22Rv1 (cell line): Measurements from ENCODE around the gene VIP.
A peak's percentile ranks its signal among the peaks of the same experiment; 100 is the strongest.

Experiments
- H3K27ac ChIP-seq: fragments of 450-650 bp; 2 replicates; pipeline ENCODE4 v1.5.1; 2017
- ZFX ChIP-seq: fragments of 450-650 bp; IDR thresholded peaks from 2 replicates; pipeline ENCODE4 v1.6.1; 2017; ENCODE audit warnings: antibody characterized with exemption, borderline replicate concordance
- TF ChIP-seq, protein P1 (sequence below): fragments of 450-650 bp; IDR thresholded peaks from 2 replicates; pipeline ENCODE4 v1.5.1; 2017; ENCODE audit warnings: mild to moderate bottlenecking

The VIP gene

DNA sequence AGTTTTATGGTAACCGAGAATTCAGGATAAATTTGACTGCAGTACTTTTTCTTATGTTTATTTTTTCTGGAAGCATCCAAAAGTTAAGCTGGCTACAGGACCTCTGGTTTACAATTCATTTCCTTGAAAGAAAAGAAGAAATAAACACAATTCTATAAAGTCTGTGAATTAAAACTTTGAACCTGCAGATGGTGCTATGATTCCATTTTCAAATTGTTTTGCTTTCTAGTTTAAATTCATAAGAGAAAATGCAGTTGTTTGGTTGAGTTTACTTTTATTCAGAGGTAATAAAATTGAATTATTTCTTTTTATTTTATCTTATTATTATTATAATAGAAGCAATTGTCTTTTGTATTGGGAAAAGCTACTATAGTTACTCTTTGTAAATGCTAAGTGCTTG lies 1.8 kb upstream of the VIP start:
- no peak overlapping the region for H3K27ac ChIP-seq
- TF ChIP-seq, protein P1, sequence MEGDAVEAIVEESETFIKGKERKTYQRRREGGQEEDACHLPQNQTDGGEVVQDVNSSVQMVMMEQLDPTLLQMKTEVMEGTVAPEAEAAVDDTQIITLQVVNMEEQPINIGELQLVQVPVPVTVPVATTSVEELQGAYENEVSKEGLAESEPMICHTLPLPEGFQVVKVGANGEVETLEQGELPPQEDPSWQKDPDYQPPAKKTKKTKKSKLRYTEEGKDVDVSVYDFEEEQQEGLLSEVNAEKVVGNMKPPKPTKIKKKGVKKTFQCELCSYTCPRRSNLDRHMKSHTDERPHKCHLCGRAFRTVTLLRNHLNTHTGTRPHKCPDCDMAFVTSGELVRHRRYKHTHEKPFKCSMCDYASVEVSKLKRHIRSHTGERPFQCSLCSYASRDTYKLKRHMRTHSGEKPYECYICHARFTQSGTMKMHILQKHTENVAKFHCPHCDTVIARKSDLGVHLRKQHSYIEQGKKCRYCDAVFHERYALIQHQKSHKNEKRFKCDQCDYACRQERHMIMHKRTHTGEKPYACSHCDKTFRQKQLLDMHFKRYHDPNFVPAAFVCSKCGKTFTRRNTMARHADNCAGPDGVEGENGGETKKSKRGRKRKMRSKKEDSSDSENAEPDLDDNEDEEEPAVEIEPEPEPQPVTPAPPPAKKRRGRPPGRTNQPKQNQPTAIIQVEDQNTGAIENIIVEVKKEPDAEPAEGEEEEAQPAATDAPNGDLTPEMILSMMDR: peak; percentile 43
- TF ChIP-seq ZFX: no peak

DNA sequence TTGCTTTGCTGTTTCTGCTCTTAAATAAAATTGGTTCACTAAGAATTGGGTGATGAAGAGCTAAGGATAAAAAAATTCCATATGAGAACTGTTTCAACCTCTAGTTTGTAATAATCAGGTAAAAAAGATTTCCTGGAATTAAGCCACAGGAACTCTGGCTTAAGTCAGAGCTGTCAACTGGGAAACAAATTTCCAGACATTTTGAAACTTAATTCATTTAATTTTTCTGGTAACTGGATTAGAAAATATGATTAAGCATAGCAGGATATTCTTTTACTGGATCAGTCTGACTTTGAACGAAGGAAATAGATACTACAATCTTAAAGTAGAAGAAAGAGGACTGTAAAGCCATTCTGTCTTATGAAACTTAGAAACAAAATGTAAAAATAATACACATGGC lies 1.3 kb upstream of the VIP start:
- TF ChIP-seq, protein P1: no peak
- TF ChIP-seq ZFX: no peak
- H3K27ac ChIP-seq: no peak overlapping the region

DNA sequence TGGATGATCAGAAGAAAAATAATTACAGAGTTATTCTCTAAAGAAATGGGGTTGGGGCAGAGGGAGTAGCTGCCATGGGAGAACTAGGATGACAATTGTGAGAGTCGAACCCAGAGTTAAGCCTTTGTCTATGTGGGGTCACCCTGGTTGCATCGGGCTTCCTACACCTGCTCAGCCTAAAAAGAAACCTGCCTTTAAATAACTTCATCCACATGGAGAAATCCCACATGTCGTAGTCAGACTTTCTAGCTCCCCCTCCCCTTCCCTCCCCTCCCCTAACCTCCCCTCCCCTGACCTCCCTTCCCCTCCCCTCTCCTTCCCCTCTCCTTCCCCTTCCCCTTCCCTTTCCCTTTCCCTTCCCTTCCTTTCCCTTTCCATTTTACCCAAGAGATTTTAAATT lies 14.7 kb downstream of the VIP start:
- TF ChIP-seq, protein P1: no peak
- TF ChIP-seq ZFX: no peak
- H3K27ac ChIP-seq: no peak overlapping the region

DNA sequence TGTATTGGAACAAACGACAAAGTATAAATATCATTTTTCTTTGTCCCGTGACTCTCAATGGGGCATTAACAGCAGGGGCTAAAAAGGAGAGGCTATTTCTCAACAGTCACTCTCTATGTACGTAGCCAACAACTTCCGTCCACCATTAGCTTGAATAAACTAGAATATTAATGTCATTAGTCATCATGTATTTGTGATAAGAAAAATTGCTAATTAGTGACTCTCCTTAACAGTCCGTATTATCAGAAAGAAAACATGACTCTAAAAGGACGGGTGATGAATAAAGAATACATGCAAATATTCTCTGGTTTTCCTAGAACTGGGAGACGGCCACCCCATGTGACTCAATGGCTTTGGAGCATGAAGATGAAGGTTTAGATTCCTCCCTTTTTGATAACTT lies 18.6 kb downstream of the VIP start:
- H3K27ac ChIP-seq: no peak overlapping the region
- TF ChIP-seq ZFX: no peak
- TF ChIP-seq, protein P1: no peak

DNA sequence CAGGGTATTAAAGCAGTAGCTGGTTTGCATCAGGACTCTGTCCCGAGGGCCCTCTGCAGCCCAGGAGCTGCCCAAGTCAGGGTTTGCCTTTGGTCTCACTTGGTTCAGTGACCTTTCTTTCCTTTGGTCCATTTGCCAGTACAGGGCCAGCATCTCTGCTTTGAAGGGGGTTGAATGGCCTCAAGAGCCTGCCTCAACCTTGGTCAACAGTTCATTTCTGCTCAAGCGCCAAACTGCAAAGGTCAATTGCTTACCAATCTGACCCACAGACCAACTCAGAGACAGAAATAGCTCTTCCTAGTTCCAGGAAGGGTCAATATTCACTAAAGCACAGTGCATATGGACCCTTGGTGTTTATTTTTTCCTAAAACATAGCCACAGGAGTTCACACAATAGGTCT lies 19.4 kb downstream of the VIP start:
- TF ChIP-seq ZFX: no peak
- TF ChIP-seq, protein P1: no peak
- no peak overlapping the region for H3K27ac ChIP-seq

DNA sequence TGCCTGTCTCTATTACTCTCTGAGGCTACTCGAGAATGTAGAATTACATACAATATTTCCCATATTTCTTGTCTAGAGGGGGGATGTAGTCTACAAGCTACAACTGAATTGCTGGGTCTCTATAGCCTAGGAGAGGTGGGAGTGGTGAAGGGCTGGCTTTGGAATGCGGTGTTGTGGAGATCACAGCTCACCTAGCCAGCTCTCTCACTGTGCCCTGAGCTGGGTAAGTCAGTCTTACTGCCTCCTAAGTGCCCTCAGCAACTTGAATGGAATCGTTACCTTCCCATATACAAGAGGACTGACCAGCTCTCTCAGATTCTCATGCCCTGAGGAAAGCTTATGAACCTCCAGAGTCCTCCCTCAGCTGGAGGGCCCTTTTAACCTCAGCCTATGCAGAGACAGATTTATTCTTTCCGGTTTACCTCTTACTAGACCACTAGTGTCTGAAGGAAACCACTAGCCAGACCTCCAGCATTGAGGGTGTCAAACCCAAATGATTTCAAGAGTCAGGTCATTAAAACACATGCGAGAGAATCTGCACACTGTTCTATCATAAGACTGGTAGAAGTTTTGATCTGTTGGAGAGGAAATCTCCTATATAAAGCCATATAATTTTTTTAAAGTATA lies 20.6 kb downstream of the VIP start:
- H3K27ac ChIP-seq: no peak overlapping the region
- no peak for TF ChIP-seq ZFX
- TF ChIP-seq, protein P1: no peak

DNA sequence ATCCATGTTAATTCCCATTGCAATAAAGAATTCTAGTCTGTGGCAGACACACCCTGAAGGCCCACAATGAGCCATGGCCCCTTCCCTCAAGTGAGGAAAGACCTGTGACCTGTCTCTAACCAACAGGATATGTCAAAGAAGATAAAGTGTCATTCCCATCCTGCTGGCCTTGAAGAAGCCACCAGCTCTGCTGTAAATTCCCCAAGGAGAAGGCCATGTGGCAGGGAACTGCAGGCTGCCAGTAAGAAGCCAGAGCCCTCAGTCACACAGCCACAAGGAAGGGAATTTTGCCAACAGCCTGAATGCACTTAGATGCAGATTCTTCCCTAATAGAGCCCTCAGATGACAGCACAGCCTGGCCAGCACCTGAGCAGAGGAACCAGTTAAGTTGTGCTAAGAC lies 24.8 kb downstream of the VIP start:
- no peak for TF ChIP-seq ZFX
- TF ChIP-seq, protein P1: no peak
- H3K27ac ChIP-seq: no peak overlapping the region
